Measurements from ENCODE around the gene DNAH6.

DNA sequence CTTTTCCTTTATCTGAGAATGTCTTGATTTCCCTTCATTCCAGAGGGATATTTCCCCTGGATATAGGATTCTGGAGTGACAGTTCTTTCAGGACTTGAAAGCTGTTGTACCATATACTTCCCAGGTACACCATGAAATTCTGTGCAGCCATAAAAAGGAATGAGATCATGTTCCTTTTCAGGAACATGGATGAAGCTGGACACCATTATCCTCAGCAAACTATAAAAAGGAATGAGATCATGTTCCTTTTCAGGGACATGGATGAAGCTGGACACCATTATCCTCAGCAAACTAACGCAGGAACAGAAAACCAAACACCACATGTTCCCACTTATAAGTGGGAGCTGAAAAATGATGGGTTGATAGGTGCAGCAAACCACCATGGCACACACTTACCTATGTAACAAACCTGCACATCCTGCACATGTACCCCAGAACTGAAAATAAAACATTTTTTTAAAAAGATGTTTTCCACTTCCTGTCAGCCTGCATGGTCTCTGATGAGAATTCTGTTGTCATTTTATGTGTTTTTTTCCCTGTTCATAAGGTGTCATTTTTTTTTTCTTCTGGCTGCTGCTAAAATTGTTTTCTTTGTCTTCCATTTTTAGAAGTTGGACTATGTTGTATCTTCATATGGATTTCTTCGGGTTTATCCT, 133.3 kb downstream of the DNAH6 start:
- TF ChIP-seq CTCF (IDR thresholded peaks at IDR 0.05 in 2 of 3, conservative IDR thresholded peaks at IDR 0.05 in 1 of 3; ENCODE audit: borderline replicate concordance in 1 of 3, insufficient read depth in 1 of 3, low read depth in 2 of 3, low read length in 2 of 3) (no peak), SP1 (IDR thresholded peaks at IDR 0.05; ENCODE audit: low read depth) (no peak), JUND (IDR thresholded peaks at IDR 0.05) (no peak), POLR2AphosphoS5 (IDR thresholded peaks at IDR 0.05; ENCODE audit: low read depth, low read length) (no peak), POLR2A (IDR thresholded peaks at IDR 0.05; ENCODE audit: borderline replicate concordance, extremely low read depth, insufficient read depth, insufficient read length) (no peak), EZH2 (IDR thresholded peaks at IDR 0.05) (no peak), RAD21 (IDR thresholded peaks at IDR 0.05; ENCODE audit: low read depth) (no peak), ZNF274 (IDR thresholded peaks at IDR 0.05; ENCODE audit: low read depth, low read length) (no peak), ELF1 (IDR thresholded peaks at IDR 0.05; ENCODE audit: borderline replicate concordance, low read depth) (no peak), FOSL1 (IDR thresholded peaks at IDR 0.05; ENCODE audit: low read depth) (no peak)
- TF ChIP-seq, protein P1, sequence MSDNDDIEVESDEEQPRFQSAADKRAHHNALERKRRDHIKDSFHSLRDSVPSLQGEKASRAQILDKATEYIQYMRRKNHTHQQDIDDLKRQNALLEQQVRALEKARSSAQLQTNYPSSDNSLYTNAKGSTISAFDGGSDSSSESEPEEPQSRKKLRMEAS (IDR thresholded peaks at IDR 0.05): no peak
